ENCODE measurements around the gene RAB22A. TPM values are rescaled to one million over a fixed set of nuclear protein-coding genes. Genes with fewer than 3 reads are reported as not detected.

RAB22A gene
- total RNA-seq, 2 donors from 2014 or later: 17.5 to 22.0 TPM

GRCh38 chr20:58374027-58374850 is 64.7 kb downstream of the RAB22A start:
- Histone ChIP-seq H3K36me3 (no peaks in the 10 kb centered on the region), H3K4me1 (no peaks in the 10 kb centered on the region), H3K27me3 (no peaks in the 10 kb centered on the region), H3K9me3 (no peaks in the 10 kb centered on the region), H3K9ac (ENCODE audit: low read depth in 2 of 2, low read length in 2 of 2) (no peak overlapping the region), H3K4me3 (no peak overlapping the region), H3K27ac (no peak overlapping the region)
- intact Hi-C loops (cut with DNase I): no loop called here
- no peak for DNase-seq
- TF ChIP-seq, protein P1, sequence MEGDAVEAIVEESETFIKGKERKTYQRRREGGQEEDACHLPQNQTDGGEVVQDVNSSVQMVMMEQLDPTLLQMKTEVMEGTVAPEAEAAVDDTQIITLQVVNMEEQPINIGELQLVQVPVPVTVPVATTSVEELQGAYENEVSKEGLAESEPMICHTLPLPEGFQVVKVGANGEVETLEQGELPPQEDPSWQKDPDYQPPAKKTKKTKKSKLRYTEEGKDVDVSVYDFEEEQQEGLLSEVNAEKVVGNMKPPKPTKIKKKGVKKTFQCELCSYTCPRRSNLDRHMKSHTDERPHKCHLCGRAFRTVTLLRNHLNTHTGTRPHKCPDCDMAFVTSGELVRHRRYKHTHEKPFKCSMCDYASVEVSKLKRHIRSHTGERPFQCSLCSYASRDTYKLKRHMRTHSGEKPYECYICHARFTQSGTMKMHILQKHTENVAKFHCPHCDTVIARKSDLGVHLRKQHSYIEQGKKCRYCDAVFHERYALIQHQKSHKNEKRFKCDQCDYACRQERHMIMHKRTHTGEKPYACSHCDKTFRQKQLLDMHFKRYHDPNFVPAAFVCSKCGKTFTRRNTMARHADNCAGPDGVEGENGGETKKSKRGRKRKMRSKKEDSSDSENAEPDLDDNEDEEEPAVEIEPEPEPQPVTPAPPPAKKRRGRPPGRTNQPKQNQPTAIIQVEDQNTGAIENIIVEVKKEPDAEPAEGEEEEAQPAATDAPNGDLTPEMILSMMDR (IDR thresholded peaks at IDR 0.05): no peak

DNA sequence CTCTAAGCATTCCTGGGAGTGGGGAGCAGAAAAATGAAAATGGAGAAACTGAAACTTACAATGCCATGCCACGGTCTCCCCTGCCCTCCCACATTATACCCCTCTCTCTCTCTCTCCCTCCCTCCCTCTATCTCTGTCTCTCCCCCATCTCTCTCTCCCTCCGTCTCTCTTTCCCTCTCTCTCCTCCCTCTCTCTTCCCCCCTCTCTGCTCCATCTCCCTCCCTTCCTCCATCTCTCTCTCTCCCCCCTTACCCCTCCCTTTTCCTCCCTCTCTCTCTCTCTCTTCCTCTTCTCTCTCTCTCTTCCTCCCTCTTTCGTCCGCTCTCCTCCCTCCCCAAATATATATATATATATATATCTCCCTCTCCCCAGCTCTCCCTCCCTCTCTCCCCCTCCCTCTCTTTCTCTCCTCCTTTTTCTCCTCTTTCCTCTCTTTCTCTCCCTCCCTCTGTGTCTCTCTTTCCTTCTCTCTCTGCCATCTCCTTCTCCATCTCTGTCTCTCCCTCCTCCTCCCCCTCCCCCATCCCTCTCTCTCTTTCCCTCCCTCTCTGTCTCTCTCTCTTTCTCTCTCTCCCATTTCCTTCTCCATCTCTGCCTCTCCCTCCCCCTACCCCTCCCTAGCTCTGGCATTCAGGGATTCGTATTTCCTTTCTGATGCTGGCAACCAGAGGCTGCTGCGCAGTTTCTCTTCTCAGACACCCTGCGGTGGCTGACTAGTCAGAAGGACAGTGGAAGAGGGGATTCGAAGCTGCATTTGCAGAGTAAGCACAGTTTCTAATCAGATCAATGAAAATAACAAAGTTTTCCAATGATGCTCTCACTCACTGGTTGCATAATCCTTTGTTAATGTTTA is 65.6 kb downstream of the RAB22A start:
- TF ChIP-seq, protein P1 (IDR thresholded peaks at IDR 0.05): no peak
- no peaks in the 10 kb centered on the region for H3K36me3 ChIP-seq
- no peak overlapping the region for H3K27ac ChIP-seq
- no peaks in the 10 kb centered on the region for H3K9me3 ChIP-seq
- no peak overlapping the region for H3K9ac ChIP-seq (ENCODE audit: low read depth in 2 of 2, low read length in 2 of 2)
- H3K4me3 ChIP-seq: no peak overlapping the region
- H3K4me1 ChIP-seq: no peaks in the 10 kb centered on the region
- no peaks in the 10 kb centered on the region for H3K27me3 ChIP-seq
- no peak for DNase-seq
- intact Hi-C loops (cut with DNase I): no loop called here

DNA sequence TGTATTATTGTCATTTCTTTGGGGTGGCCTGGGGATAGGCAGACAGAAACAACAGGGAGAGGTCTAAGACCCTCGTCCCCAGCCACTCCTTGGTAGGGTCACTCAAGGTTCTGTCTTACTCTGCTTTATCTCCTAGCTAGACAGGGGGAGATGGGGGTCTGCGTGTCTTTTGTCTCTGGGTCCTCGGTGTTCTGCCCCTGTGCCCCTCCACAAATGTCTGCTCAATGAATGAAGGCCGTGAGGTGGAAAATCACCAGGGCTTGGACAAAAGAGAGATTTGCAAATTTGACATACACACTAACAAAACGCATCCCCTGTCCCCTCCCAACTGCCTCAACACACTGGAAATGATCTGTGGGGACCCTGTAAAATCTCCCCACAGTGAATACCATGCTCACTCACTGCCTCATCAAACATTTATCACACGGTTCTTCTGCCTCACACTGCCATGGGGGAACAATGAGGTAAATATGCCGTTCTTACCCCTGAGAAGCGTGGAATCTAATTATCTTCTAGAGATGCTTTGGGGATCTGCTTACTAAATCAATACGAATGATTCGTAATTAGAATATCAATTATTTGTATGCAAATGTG is 66.3 kb downstream of the RAB22A start:
- Histone ChIP-seq H3K27me3 (no peaks in the 10 kb centered on the region), H3K4me1 (no peaks in the 10 kb centered on the region), H3K9me3 (no peaks in the 10 kb centered on the region), H3K27ac (no peak overlapping the region), H3K4me3 (no peak overlapping the region), H3K9ac (ENCODE audit: low read depth in 2 of 2, low read length in 2 of 2) (no peak overlapping the region), H3K36me3 (no peaks in the 10 kb centered on the region)
- no peak for DNase-seq
- TF ChIP-seq, protein P1 (IDR thresholded peaks at IDR 0.05): no peak
- intact Hi-C loops (cut with DNase I): no loop called here

GRCh38 chr20:58377017-58377416 is 67.5 kb downstream of the RAB22A start:
- H3K9ac ChIP-seq (ENCODE audit: low read depth in 2 of 2, low read length in 2 of 2): no peak overlapping the region
- no peak overlapping the region for H3K27ac ChIP-seq
- TF ChIP-seq, protein P1 (IDR thresholded peaks at IDR 0.05): no peak
- DNase-seq: no peak
- no peaks in the 10 kb centered on the region for H3K27me3 ChIP-seq
- no peaks in the 10 kb centered on the region for H3K36me3 ChIP-seq
- intact Hi-C loops (cut with DNase I): no loop called here
- H3K4me3 ChIP-seq: no peak overlapping the region
- H3K4me1 ChIP-seq: no peaks in the 10 kb centered on the region
- H3K9me3 ChIP-seq: no peaks in the 10 kb centered on the region

DNA sequence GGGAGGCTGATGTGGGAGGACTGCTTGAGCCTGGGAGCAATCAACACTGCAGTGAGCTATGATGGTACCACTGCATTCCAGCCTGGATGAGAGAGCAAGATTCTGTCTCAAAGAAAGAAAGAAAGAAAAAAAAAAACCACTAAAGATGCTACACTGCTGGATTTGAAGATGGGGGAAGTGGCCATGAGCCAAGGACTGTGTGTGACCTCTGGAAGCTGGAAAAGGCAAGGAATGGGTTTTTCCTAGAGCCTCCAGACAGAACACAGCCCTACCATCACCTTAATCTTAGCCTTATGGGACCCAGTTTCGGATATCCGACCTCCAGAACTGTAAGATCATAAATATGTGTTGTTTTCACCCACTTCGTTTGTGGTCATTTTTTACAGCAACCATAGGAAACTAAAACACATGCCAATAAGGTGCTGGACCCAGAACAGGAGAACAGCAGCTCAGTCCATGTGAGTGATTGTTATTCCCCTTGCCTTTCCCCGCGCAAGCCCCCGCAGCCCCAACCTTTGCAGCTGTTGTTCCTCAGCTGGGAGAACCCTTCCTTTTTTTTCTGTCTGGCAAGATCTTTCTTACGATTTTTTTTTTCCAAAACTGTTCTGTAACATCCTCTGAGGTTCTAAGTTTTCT is 68.4 kb downstream of the RAB22A start:
- H3K36me3 ChIP-seq: no peaks in the 10 kb centered on the region
- intact Hi-C loops (cut with DNase I): no loop called here
- no peaks in the 10 kb centered on the region for H3K4me1 ChIP-seq
- H3K9me3 ChIP-seq: no peaks in the 10 kb centered on the region
- no peak overlapping the region for H3K27ac ChIP-seq
- TF ChIP-seq, protein P1 (IDR thresholded peaks at IDR 0.05): no peak
- no peak for DNase-seq
- H3K4me3 ChIP-seq: no peak overlapping the region
- H3K27me3 ChIP-seq: no peaks in the 10 kb centered on the region
- H3K9ac ChIP-seq (ENCODE audit: low read depth in 2 of 2, low read length in 2 of 2): no peak overlapping the region
